B cell (primary cell): ENCODE data around the gene TBC1D17.

Experiments
- EZH2 ChIP-seq: IDR thresholded peaks from 2 replicates; pipeline ENCODE4 v1.6.1; 2012; ENCODE audit warnings: borderline replicate concordance, low read depth, mild to moderate bottlenecking, moderate library complexity, low read length; ENCODE audit not compliant: insufficient read depth, poor library complexity, severe bottlenecking
- TF ChIP-seq, protein P1 (sequence below): fragments of 200-600 bp; IDR thresholded peaks from one replicate; pipeline ENCODE4 v1.8.0; 2022; ENCODE audit warnings: antibody characterized with exemption, mild to moderate bottlenecking

- TF ChIP-seq, protein P1, sequence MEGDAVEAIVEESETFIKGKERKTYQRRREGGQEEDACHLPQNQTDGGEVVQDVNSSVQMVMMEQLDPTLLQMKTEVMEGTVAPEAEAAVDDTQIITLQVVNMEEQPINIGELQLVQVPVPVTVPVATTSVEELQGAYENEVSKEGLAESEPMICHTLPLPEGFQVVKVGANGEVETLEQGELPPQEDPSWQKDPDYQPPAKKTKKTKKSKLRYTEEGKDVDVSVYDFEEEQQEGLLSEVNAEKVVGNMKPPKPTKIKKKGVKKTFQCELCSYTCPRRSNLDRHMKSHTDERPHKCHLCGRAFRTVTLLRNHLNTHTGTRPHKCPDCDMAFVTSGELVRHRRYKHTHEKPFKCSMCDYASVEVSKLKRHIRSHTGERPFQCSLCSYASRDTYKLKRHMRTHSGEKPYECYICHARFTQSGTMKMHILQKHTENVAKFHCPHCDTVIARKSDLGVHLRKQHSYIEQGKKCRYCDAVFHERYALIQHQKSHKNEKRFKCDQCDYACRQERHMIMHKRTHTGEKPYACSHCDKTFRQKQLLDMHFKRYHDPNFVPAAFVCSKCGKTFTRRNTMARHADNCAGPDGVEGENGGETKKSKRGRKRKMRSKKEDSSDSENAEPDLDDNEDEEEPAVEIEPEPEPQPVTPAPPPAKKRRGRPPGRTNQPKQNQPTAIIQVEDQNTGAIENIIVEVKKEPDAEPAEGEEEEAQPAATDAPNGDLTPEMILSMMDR = no peak
- TF ChIP-seq EZH2 = no peak
Measured at GRCh38 chr19:49882643-49883042, 5.1 kb downstream of the TBC1D17 start.
